HCT116 (cell line): ENCODE data around the gene RRAGD.

Experiments
- EZH2 ChIP-seq: fragments of 200-600 bp; sonication (generic); IDR thresholded peaks from 2 replicates; pipeline ENCODE4 v1.6.1; 2017; ENCODE audit warnings: antibody characterized with exemption, mixed run types
- POLR2A ChIP-seq: IDR thresholded peaks from 2 replicates; pipeline ENCODE4 v1.7.0; 2011; ENCODE audit warnings: borderline replicate concordance; ENCODE audit not compliant: insufficient read depth, insufficient read length; ENCODE audit errors: extremely low read depth
- POLR2AphosphoS5 ChIP-seq: IDR thresholded peaks from 2 replicates; pipeline ENCODE4 v1.6.1; 2011; ENCODE audit warnings: mild to moderate bottlenecking, low read depth, low read length, moderate library complexity
- RAD21 ChIP-seq: IDR thresholded peaks from 2 replicates; pipeline ENCODE4 v1.6.1; 2012; ENCODE audit warnings: low read depth, mild to moderate bottlenecking
- TF ChIP-seq, protein P1 (sequence below), 3 experiments: fragments of 200-600 bp in 1 of 3; sonication (generic) in 1 of 3; IDR thresholded peaks in 2 of 3; conservative IDR thresholded peaks in 1 of 3; 2 replicates each; pipeline ENCODE4 v1.5.1; 2012 to 2017; ENCODE audit warnings: low read depth in 2 of 3, low read length in 2 of 3, antibody characterized with exemption in 1 of 3, borderline replicate concordance in 1 of 3, control low read depth in 1 of 3, mild to moderate bottlenecking in 1 of 3, mixed read lengths in 1 of 3, mixed run types in 1 of 3, moderate library complexity in 1 of 3; ENCODE audit not compliant: insufficient read depth in 1 of 3
- TF ChIP-seq, protein P2 (sequence below): IDR thresholded peaks from 2 replicates; pipeline ENCODE4 v1.6.1; 2012

DNA sequence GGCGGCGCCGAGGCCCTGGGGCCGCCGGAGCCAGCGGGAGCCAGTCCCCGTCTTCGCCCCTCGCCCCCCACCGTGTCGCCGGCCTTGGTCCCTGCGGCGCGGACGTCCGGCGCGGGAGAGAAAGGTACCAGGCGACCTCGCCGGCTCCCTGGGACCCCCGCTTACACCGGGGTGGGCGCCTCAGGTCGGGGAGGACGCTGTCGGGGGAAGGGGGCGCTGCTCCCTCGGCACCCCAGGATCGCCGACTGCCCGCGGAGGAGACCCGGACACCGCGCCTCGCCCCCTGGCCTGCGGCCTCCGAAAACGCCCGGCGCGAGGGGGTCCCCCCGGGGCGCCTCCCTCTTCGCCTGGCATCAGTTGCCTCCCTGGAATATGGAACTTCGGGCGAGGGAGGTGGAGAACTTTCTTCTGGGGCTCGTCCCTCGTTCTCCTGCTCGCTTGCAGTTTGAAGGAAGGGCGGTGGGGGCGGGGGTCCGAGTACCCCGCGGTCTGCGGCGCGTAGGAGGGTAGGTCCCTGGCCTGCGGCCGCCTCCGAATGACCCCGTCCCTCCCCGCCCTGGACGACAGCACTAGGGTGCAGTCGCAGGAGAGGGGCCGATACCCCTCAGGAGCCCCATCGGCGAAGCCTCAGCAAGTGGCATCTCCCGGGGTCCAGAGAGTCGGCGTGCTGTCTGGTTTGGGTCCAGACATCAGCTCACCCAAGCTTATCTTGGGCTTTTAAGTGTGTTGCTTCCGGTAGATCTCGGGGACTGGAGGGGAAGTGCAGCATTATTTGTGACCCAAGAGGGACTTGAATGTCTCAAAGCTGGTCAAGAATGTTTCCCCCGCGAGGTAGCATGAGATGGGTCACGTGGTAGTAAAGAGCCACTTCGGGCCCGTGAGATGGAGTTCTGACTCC, 21.4 kb upstream of the RRAGD start:
- no peak for TF ChIP-seq POLR2A
- TF ChIP-seq, protein P1, sequence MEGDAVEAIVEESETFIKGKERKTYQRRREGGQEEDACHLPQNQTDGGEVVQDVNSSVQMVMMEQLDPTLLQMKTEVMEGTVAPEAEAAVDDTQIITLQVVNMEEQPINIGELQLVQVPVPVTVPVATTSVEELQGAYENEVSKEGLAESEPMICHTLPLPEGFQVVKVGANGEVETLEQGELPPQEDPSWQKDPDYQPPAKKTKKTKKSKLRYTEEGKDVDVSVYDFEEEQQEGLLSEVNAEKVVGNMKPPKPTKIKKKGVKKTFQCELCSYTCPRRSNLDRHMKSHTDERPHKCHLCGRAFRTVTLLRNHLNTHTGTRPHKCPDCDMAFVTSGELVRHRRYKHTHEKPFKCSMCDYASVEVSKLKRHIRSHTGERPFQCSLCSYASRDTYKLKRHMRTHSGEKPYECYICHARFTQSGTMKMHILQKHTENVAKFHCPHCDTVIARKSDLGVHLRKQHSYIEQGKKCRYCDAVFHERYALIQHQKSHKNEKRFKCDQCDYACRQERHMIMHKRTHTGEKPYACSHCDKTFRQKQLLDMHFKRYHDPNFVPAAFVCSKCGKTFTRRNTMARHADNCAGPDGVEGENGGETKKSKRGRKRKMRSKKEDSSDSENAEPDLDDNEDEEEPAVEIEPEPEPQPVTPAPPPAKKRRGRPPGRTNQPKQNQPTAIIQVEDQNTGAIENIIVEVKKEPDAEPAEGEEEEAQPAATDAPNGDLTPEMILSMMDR (IDR thresholded peaks at IDR 0.05 in 2 of 3, conservative IDR thresholded peaks at IDR 0.05 in 1 of 3; ENCODE audit: borderline replicate concordance in 1 of 3, insufficient read depth in 1 of 3, low read depth in 2 of 3, low read length in 2 of 3): no peak
- no peak for TF ChIP-seq RAD21
- no peak for TF ChIP-seq POLR2AphosphoS5
- TF ChIP-seq, protein P2, sequence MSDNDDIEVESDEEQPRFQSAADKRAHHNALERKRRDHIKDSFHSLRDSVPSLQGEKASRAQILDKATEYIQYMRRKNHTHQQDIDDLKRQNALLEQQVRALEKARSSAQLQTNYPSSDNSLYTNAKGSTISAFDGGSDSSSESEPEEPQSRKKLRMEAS: no peak
- no peak for TF ChIP-seq EZH2
